Breast epithelium (tissue), 3 donors: ENCODE results near the gene NUDT6.

Experiments used
- POLR2A ChIP-seq: fragments of 450-650 bp; IDR thresholded peaks from one replicate; pipeline ENCODE4 v1.6.1; 2016; ENCODE audit warnings: antibody characterized with exemption, mild to moderate bottlenecking, moderate library complexity
- POLR2AphosphoS5 ChIP-seq, 3 donors: sonication (generic); formaldehyde crosslinking; IDR thresholded peaks; one replicate each; pipeline ENCODE4 v1.6.1; 2017; ENCODE audit warnings: antibody characterized with exemption in 3 of 3
- TF ChIP-seq, protein P1 (sequence below), 3 donors: fragments of 450-650 bp; IDR thresholded peaks; one replicate each; pipeline ENCODE4 v1.5.1; 2016 to 2017; ENCODE audit warnings: antibody characterized with exemption in 3 of 3, mild to moderate bottlenecking in 3 of 3, moderate library complexity in 3 of 3

DNA sequence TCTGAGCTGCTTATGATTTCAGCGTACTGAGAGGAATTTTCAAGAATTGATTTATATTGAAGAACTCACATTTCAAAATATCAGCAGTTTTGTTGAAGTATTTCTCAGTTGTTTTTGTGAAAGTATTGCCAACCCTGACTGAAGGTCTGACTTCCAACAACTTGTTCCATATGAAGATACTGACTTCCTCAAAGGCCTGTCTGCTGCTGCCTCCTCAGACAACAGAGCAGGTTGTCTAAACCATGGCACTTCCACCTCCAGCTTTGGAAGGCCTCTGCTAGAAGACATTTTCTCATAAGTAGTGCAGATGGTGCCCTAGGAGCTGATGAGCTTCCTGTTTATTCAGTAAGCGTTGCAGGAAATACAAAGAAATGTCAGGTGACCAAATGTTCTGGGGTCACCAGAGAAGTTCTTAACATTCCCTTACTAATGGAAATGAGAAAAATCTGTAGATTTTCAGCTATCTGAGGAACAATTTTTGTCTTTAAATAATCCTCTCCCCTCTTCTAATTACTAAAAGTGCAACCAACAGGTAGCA lies 67.0 kb downstream of the NUDT6 start:
- TF ChIP-seq POLR2A (no peak), POLR2AphosphoS5 (IDR thresholded peaks at IDR 0.05) (no peak)
- TF ChIP-seq, protein P1, sequence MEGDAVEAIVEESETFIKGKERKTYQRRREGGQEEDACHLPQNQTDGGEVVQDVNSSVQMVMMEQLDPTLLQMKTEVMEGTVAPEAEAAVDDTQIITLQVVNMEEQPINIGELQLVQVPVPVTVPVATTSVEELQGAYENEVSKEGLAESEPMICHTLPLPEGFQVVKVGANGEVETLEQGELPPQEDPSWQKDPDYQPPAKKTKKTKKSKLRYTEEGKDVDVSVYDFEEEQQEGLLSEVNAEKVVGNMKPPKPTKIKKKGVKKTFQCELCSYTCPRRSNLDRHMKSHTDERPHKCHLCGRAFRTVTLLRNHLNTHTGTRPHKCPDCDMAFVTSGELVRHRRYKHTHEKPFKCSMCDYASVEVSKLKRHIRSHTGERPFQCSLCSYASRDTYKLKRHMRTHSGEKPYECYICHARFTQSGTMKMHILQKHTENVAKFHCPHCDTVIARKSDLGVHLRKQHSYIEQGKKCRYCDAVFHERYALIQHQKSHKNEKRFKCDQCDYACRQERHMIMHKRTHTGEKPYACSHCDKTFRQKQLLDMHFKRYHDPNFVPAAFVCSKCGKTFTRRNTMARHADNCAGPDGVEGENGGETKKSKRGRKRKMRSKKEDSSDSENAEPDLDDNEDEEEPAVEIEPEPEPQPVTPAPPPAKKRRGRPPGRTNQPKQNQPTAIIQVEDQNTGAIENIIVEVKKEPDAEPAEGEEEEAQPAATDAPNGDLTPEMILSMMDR (IDR thresholded peaks at IDR 0.05) = no peak
